ENCODE measurements around the gene EPB41L2.

DNA sequence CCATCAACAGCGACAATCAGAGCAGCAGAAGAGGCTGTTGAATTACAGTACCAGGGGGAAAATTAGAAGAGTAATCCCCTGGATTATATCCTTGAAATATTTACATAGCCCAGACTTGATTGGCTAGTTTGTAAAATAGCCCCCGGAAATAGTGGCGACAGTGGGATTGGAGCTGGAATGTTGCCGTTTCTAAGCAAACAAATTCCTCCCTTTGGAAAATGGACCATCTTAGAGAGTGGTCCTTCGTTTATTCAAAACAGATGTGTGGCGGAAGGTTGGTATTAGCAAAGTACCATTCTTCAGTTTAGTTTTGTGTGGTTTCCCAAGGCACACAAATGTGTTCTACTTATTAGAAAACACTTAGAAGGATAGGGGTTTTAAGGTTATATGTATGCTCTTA lies 4.5 kb upstream of the EPB41L2 start:
- no peak for TF ChIP-seq POLR2A (IDR thresholded peaks at IDR 0.05)
- TF ChIP-seq, protein P1, sequence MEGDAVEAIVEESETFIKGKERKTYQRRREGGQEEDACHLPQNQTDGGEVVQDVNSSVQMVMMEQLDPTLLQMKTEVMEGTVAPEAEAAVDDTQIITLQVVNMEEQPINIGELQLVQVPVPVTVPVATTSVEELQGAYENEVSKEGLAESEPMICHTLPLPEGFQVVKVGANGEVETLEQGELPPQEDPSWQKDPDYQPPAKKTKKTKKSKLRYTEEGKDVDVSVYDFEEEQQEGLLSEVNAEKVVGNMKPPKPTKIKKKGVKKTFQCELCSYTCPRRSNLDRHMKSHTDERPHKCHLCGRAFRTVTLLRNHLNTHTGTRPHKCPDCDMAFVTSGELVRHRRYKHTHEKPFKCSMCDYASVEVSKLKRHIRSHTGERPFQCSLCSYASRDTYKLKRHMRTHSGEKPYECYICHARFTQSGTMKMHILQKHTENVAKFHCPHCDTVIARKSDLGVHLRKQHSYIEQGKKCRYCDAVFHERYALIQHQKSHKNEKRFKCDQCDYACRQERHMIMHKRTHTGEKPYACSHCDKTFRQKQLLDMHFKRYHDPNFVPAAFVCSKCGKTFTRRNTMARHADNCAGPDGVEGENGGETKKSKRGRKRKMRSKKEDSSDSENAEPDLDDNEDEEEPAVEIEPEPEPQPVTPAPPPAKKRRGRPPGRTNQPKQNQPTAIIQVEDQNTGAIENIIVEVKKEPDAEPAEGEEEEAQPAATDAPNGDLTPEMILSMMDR (IDR thresholded peaks at IDR 0.05), result no peak

Data from body of pancreas (tissue), 4 donors.